ENCODE data around the gene TDRD7.

Gene TDRD7

GRCh38 chr9:97511655-97512427 is 99.9 kb downstream of the TDRD7 start:
- TF ChIP-seq CTCF (conservative IDR thresholded peaks at IDR 0.05) = no peak
- no peak overlapping the region for H3K27ac ChIP-seq

GRCh38 chr9:97512966-97513560 is 101.2 kb downstream of the TDRD7 start:
- no peak for TF ChIP-seq CTCF (conservative IDR thresholded peaks at IDR 0.05)
- H3K27ac ChIP-seq = no peak overlapping the region

GRCh38 chr9:97514531-97514930 is 102.6 kb downstream of the TDRD7 start:
- H3K27ac ChIP-seq = no peak overlapping the region
- no peak for TF ChIP-seq CTCF (conservative IDR thresholded peaks at IDR 0.05)

GRCh38 chr9:97515662-97516061 is 103.8 kb downstream of the TDRD7 start:
- H3K27ac ChIP-seq = no peak overlapping the region
- TF ChIP-seq CTCF (conservative IDR thresholded peaks at IDR 0.05) = no peak

GRCh38 chr9:97516111-97516510 is 104.2 kb downstream of the TDRD7 start:
- H3K27ac ChIP-seq = no peak overlapping the region
- TF ChIP-seq CTCF (conservative IDR thresholded peaks at IDR 0.05) = no peak

GRCh38 chr9:97517331-97518089 is 105.6 kb downstream of the TDRD7 start:
- peak overlapping the region; percentile 79 for H3K27ac ChIP-seq
- no peak for TF ChIP-seq CTCF (conservative IDR thresholded peaks at IDR 0.05)

GRCh38 chr9:97518166-97518908 is 106.4 kb downstream of the TDRD7 start:
- peak overlapping the region; percentile 79 for H3K27ac ChIP-seq
- TF ChIP-seq CTCF (conservative IDR thresholded peaks at IDR 0.05) = no peak
